Epithelial cell of proximal tubule (primary cell): ENCODE results near the gene TMEM176B. TPM values are rescaled to one million over a fixed set of nuclear protein-coding genes. Genes with fewer than 3 reads are reported as not detected.

Experiments used
- DNase-seq: peaks from one replicate; pipeline ENCODE4 v3.0.0-alpha.2; 2011; ENCODE audit warnings: low read depth
- H3K4me3 ChIP-seq: 2 replicates; pipeline ENCODE4 v1.5.1; 2011; ENCODE audit warnings: low read depth, mild to moderate bottlenecking, low read length
- CTCF ChIP-seq: conservative IDR thresholded peaks from 2 replicates; pipeline ENCODE4 v1.5.1; 2012; ENCODE audit warnings: low read depth, mild to moderate bottlenecking, low read length
- total RNA-seq: library from RNA; depleted of rRNA; stranded (reverse); fragments of >200 nt; gene quantifications from 2 replicates; pipeline ENCODE4 v1.2.3, GENCODE V29; 2015

TMEM176B gene
- total RNA-seq, 1 donor from 2014 or later: 1.7 TPM

GRCh38 chr7:150845421-150845861, 45.3 kb upstream of the TMEM176B start:
- H3K4me3 ChIP-seq: no peak overlapping the region
- TF ChIP-seq CTCF: no peak
- DNase-seq: no peak

GRCh38 chr7:150842716-150843115, 42.6 kb upstream of the TMEM176B start:
- DNase-seq: no peak
- H3K4me3 ChIP-seq: no peak overlapping the region
- TF ChIP-seq CTCF: no peak

- no peak for DNase-seq
- H3K4me3 ChIP-seq: no peak overlapping the region
- TF ChIP-seq CTCF: no peak
Measured at GRCh38 chr7:150842018-150842417, 41.9 kb upstream of the TMEM176B start.

- no peak overlapping the region for H3K4me3 ChIP-seq
- no peak for DNase-seq
Measured at GRCh38 chr7:150838965-150839650, 38.9 kb upstream of the TMEM176B start.

GRCh38 chr7:150835702-150836280, 35.6 kb upstream of the TMEM176B start:
- DNase-seq: no peak
- H3K4me3 ChIP-seq: no peak overlapping the region
- no peak for TF ChIP-seq CTCF

More at GRCh38 chr7:150838965-150839650, 38.9 kb upstream of the TMEM176B start:
- TF ChIP-seq CTCF: no peak

- DNase-seq: no peak
- H3K4me3 ChIP-seq: no peak overlapping the region
- TF ChIP-seq CTCF: no peak
Measured at GRCh38 chr7:150835019-150835418, 34.9 kb upstream of the TMEM176B start.

- H3K4me3 ChIP-seq: no peak overlapping the region
- TF ChIP-seq CTCF: no peak
- no peak for DNase-seq
Measured at GRCh38 chr7:150831851-150832250, 31.7 kb upstream of the TMEM176B start.
